Ishikawa (cell line): ENCODE measurements around the gene PLXNA4.

Source experiments
- CREB1 ChIP-seq: IDR thresholded peaks from 2 replicates; pipeline ENCODE4 v1.6.1; 2012; ENCODE audit warnings: low read depth
- EGR1 ChIP-seq: IDR thresholded peaks from 2 replicates; pipeline ENCODE4 v1.6.1; 2012
- NFIC ChIP-seq: IDR thresholded peaks from 2 replicates; pipeline ENCODE4 v1.6.1; 2012
- YY1 ChIP-seq: IDR thresholded peaks from 2 replicates; pipeline ENCODE4 v1.6.1; 2012; ENCODE audit warnings: low read depth
- ZBTB7A ChIP-seq: IDR thresholded peaks from 2 replicates; pipeline ENCODE4 v1.6.1; 2012; ENCODE audit warnings: low read depth
- TF ChIP-seq, protein P1 (sequence below): IDR thresholded peaks from 2 replicates; pipeline ENCODE4 v1.6.1; 2012; ENCODE audit warnings: low read depth, mild to moderate bottlenecking
- TF ChIP-seq, protein P2 (sequence below): IDR thresholded peaks from 2 replicates; pipeline ENCODE4 v1.6.1; 2012

DNA sequence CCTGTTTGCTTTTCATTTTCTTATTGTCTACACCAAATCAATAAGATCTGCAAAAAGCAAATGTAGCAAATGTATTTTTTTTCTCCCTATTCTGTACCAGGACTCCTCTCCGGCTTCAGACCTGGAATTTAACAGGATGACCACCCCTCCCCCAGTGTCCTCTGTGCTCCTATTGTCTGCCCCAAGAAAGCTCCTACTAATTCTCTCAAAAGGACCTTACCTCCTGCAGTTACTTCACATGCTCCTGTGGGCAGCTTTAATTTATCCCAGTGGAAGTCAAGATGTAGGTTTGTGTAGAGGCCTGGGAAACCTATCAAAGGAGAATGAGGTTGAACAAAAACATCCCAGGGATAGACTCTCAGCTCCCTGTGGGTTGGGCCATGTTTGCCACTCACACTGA, 31.3 kb downstream of the PLXNA4 start:
- no peak for TF ChIP-seq EGR1
- no peak for TF ChIP-seq CREB1
- TF ChIP-seq, protein P1, sequence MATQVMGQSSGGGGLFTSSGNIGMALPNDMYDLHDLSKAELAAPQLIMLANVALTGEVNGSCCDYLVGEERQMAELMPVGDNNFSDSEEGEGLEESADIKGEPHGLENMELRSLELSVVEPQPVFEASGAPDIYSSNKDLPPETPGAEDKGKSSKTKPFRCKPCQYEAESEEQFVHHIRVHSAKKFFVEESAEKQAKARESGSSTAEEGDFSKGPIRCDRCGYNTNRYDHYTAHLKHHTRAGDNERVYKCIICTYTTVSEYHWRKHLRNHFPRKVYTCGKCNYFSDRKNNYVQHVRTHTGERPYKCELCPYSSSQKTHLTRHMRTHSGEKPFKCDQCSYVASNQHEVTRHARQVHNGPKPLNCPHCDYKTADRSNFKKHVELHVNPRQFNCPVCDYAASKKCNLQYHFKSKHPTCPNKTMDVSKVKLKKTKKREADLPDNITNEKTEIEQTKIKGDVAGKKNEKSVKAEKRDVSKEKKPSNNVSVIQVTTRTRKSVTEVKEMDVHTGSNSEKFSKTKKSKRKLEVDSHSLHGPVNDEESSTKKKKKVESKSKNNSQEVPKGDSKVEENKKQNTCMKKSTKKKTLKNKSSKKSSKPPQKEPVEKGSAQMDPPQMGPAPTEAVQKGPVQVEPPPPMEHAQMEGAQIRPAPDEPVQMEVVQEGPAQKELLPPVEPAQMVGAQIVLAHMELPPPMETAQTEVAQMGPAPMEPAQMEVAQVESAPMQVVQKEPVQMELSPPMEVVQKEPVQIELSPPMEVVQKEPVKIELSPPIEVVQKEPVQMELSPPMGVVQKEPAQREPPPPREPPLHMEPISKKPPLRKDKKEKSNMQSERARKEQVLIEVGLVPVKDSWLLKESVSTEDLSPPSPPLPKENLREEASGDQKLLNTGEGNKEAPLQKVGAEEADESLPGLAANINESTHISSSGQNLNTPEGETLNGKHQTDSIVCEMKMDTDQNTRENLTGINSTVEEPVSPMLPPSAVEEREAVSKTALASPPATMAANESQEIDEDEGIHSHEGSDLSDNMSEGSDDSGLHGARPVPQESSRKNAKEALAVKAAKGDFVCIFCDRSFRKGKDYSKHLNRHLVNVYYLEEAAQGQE: no peak
- TF ChIP-seq, protein P2, sequence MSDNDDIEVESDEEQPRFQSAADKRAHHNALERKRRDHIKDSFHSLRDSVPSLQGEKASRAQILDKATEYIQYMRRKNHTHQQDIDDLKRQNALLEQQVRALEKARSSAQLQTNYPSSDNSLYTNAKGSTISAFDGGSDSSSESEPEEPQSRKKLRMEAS: no peak
- TF ChIP-seq ZBTB7A: no peak
- no peak for TF ChIP-seq YY1
- no peak for TF ChIP-seq NFIC
